ENCODE measurements around the gene NUTM1.
A peak's percentile ranks its signal among the peaks of the same experiment; 100 is the strongest.
"Not testable (repeated sequence)": the region's sequence is repeated elsewhere in the genome, so short reads cannot be mapped to it uniquely, and the experiment has no call there.

NUTM1 gene

GRCh38 chr15:34336231-34336990 lies 6.7 kb upstream of the NUTM1 start:
- DNase-seq (ENCODE audit: low spot score), result no peak

- peak; percentile 34 for DNase-seq (ENCODE audit: low spot score)
Measured at GRCh38 chr15:34336991-34337556, 6.0 kb upstream of the NUTM1 start.

GRCh38 chr15:34337557-34338306 lies 5.4 kb upstream of the NUTM1 start, which contains the start of gene SLC12A6:
Gene SLC12A6, minus strand, starts transcription at chr15:34337781. Its CDS starts 1,101 bp downstream, at chr15:34336680.
- DNase-seq (ENCODE audit: low spot score), result peak; percentile 95

- no peak for DNase-seq (ENCODE audit: low spot score)
Measured at GRCh38 chr15:34338347-34338746, 4.8 kb upstream of the NUTM1 start.

- DNase-seq (ENCODE audit: low spot score), result no peak
Measured at GRCh38 chr15:34339946-34340345, 3.2 kb upstream of the NUTM1 start.

GRCh38 chr15:34341381-34342212 lies 1.5 kb upstream of the NUTM1 start:
- no peak for DNase-seq (ENCODE audit: low spot score)

GRCh38 chr15:34342213-34342736 lies 840 bp upstream of the NUTM1 start:
- not testable (repeated sequence) for DNase-seq (ENCODE audit: low spot score)

GRCh38 chr15:34347951-34348638 lies 5.0 kb downstream of the NUTM1 start:
- no peak for DNase-seq (ENCODE audit: low spot score)

- no peak for DNase-seq (ENCODE audit: low spot score)
Measured at GRCh38 chr15:34348735-34349300, 5.7 kb downstream of the NUTM1 start.

GRCh38 chr15:34349769-34350168 lies 6.7 kb downstream of the NUTM1 start:
- no peak for DNase-seq (ENCODE audit: low spot score)

GRCh38 chr15:34352996-34353395 lies 9.9 kb downstream of the NUTM1 start:
- DNase-seq (ENCODE audit: low spot score), result not testable (repeated sequence)

- no peak for DNase-seq (ENCODE audit: low spot score)
Measured at GRCh38 chr15:34353627-34354026, 10.5 kb downstream of the NUTM1 start.

- DNase-seq (ENCODE audit: low spot score), result no peak
Measured at GRCh38 chr15:34354286-34354685, 11.2 kb downstream of the NUTM1 start.

GRCh38 chr15:34355241-34355640 lies 12.1 kb downstream of the NUTM1 start:
- DNase-seq (ENCODE audit: low spot score), result no peak

GRCh38 chr15:34357653-34358052 lies 14.5 kb downstream of the NUTM1 start:
- DNase-seq (ENCODE audit: low spot score), result no peak

GRCh38 chr15:34358367-34358766 lies 15.3 kb downstream of the NUTM1 start:
- no peak for DNase-seq (ENCODE audit: low spot score)

GRCh38 chr15:34358948-34359347 lies 15.8 kb downstream of the NUTM1 start:
- no peak for DNase-seq (ENCODE audit: low spot score)

- no peak for DNase-seq (ENCODE audit: low spot score)
Measured at GRCh38 chr15:34359416-34359815, 16.3 kb downstream of the NUTM1 start.

- no peak for DNase-seq (ENCODE audit: low spot score)
Measured at GRCh38 chr15:34360298-34360697, 17.2 kb downstream of the NUTM1 start.

GRCh38 chr15:34361278-34361677 lies 18.2 kb downstream of the NUTM1 start:
- no peak for DNase-seq (ENCODE audit: low spot score)

All from hematopoietic multipotent progenitor cell treated with erythropoietin and hydrocortisone succinate and interleukin-3 and kit ligand, for 15 days (in vitro differentiated cells).